CD4-positive, alpha-beta T cell (primary cell): ENCODE measurements around the gene P4HTM. TPM values are rescaled to one million over a fixed set of nuclear protein-coding genes. Genes with fewer than 3 reads are reported as not detected.

ENCODE experiments used
- ATAC-seq: fragments of 200-7000 bp; cut with Tn5 transposase; one replicate; pipeline ENCODE4 v1.10.0; 2022; ENCODE audit warnings: mild to moderate bottlenecking; ENCODE audit not compliant: poor library complexity
- CTCF ChIA-PET: fragments of 350-600 bp; sonication (Branson Sonifier 250); formaldehyde crosslinking; loops from one replicate; lab custom pipeline; 2021; ENCODE audit warnings: antibody characterized with exemption, inconsistent platforms; lab: Charles Lee
- POLR2A ChIA-PET: fragments of 350-600 bp; sonication (Branson Sonifier 250); formaldehyde crosslinking; loops from one replicate; lab custom pipeline; 2021; ENCODE audit warnings: antibody characterized with exemption, inconsistent platforms; lab: Charles Lee
- DNase-seq, 14 experiments: peaks; one replicate each; pipeline ENCODE4 v3.0.0-alpha.2; 2013 to 2020; ENCODE audit warnings: mixed read lengths in 2 of 14
- H3K27ac ChIP-seq, 2 donors: one replicate each; pipeline versions ENCODE4 v1.5.1 to v1.7.0; 2013; ENCODE audit warnings: low read length in 2 of 2, low read depth in 1 of 2, mild to moderate bottlenecking in 1 of 2
- H3K27me3 ChIP-seq, 2 experiments: 1 replicate in 1 of 2; 2 replicates in 1 of 2; pipeline versions ENCODE4 v1.6.1 to v1.7.0; 2013; ENCODE audit warnings: low read length in 2 of 2, control low read depth in 1 of 2, mild to moderate bottlenecking in 1 of 2, moderate library complexity in 1 of 2; ENCODE audit not compliant: insufficient read depth in 2 of 2, control insufficient read depth in 1 of 2
- H3K36me3 ChIP-seq: one replicate; pipeline ENCODE4 v1.6.1; 2013; ENCODE audit warnings: low read length, control low read depth; ENCODE audit not compliant: insufficient read depth
- H3K4me1 ChIP-seq: one replicate; pipeline ENCODE4 v1.6.1; 2013; ENCODE audit warnings: low read length, control low read depth; ENCODE audit not compliant: insufficient read depth
- H3K4me3 ChIP-seq: one replicate; pipeline ENCODE4 v1.5.1; 2013; ENCODE audit warnings: mild to moderate bottlenecking, low read length, moderate library complexity
- H3K9me3 ChIP-seq, 2 experiments: 1 replicate in 1 of 2; 2 replicates in 1 of 2; pipeline versions ENCODE4 v1.6.1 to v1.7.0; 2013; ENCODE audit warnings: low read length in 2 of 2, mild to moderate bottlenecking in 2 of 2, control low read depth in 1 of 2, moderate library complexity in 1 of 2; ENCODE audit not compliant: control insufficient read depth in 1 of 2, insufficient read depth in 1 of 2
- H3K27ac Mint-ChIP-seq: one replicate; pipeline ENCODE4 v1.8.0; 2020; ENCODE audit warnings: mixed read lengths
- H3K27me3 Mint-ChIP-seq: one replicate; pipeline ENCODE4 v1.8.0; 2021; ENCODE audit warnings: mixed read lengths
- H3K36me3 Mint-ChIP-seq: one replicate; pipeline ENCODE4 v1.8.0; 2021; ENCODE audit warnings: low read depth, mixed read lengths
- H3K4me1 Mint-ChIP-seq: one replicate; pipeline ENCODE4 v1.8.0; 2021; ENCODE audit warnings: low read depth, mixed read lengths
- H3K4me3 Mint-ChIP-seq: one replicate; pipeline ENCODE4 v1.8.0; 2020; ENCODE audit warnings: mild to moderate bottlenecking, mixed read lengths
- H3K9me3 Mint-ChIP-seq: one replicate; pipeline ENCODE4 v1.8.0; 2020; ENCODE audit warnings: mixed read lengths
- intact Hi-C, 2 experiments: fragments of 100-400 bp; cut with DNase I in 1 of 2; cut with micrococcal nuclease in 1 of 2; formaldehyde crosslinking; loops; one replicate each; pipeline versions ENCODE4 v1.15.1 to v1.9.0; 2023 to 2025; cut with DNase I, micrococcal nuclease
- total RNA-seq, 174 experiments: library from RNA in 2 of 174; stranded (reverse) in 2 of 174; gene quantifications; one replicate each; pipeline ENCODE4 v1.2.3 and lab custom pipeline; 2021 to 2026
- TF ChIP-seq, protein P1 (sequence below): fragments of 200-600 bp; IDR thresholded peaks from one replicate; pipeline ENCODE4 v1.8.0; 2022; ENCODE audit warnings: antibody characterized with exemption, mild to moderate bottlenecking

P4HTM gene
- total RNA-seq, 2 experiments from 2014 or later: 45.9 to 47.0 TPM

DNA sequence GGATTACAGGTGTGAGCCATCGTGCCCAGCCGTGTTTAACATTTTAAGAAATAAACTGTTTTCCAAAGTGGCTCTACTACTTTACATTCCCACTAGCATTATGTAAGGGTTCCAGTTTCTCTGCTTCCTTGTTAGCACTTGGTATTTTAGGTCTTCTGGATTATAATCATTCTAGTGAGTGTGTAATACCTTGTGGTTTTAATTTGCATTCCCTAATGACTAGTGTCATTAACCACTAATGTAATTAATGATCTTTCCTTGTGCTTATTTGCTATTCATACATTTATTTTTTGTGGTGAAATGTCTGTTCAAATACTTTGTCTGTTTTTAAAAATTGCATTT, 40.7 kb upstream of the P4HTM start:
- Histone ChIP-seq H3K27me3 (no peaks in the 10 kb centered on the region), H3K27ac (no peak overlapping the region), H3K4me1 (peaks cover 4% of the 10 kb centered on the region), H3K9me3 (no peaks in the 10 kb centered on the region), H3K4me3 (no peak overlapping the region), H3K36me3 (peaks cover 11% of the 10 kb centered on the region)
- Mint-ChIP-seq H3K36me3 (peaks cover 37% of the 10 kb centered on the region), H3K27me3 (no peaks in the 10 kb centered on the region), H3K4me3 (no peak overlapping the region), H3K9me3 (no peaks in the 10 kb centered on the region), H3K4me1 (peaks cover 38% of the 10 kb centered on the region), H3K27ac (no peak overlapping the region)
- ATAC-seq: no peak
- intact Hi-C loops: no loop called here
- ChIA-PET POLR2A (no interaction called here), CTCF (no interaction called here)
- no peak for DNase-seq
- TF ChIP-seq, protein P1, sequence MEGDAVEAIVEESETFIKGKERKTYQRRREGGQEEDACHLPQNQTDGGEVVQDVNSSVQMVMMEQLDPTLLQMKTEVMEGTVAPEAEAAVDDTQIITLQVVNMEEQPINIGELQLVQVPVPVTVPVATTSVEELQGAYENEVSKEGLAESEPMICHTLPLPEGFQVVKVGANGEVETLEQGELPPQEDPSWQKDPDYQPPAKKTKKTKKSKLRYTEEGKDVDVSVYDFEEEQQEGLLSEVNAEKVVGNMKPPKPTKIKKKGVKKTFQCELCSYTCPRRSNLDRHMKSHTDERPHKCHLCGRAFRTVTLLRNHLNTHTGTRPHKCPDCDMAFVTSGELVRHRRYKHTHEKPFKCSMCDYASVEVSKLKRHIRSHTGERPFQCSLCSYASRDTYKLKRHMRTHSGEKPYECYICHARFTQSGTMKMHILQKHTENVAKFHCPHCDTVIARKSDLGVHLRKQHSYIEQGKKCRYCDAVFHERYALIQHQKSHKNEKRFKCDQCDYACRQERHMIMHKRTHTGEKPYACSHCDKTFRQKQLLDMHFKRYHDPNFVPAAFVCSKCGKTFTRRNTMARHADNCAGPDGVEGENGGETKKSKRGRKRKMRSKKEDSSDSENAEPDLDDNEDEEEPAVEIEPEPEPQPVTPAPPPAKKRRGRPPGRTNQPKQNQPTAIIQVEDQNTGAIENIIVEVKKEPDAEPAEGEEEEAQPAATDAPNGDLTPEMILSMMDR: no peak

DNA sequence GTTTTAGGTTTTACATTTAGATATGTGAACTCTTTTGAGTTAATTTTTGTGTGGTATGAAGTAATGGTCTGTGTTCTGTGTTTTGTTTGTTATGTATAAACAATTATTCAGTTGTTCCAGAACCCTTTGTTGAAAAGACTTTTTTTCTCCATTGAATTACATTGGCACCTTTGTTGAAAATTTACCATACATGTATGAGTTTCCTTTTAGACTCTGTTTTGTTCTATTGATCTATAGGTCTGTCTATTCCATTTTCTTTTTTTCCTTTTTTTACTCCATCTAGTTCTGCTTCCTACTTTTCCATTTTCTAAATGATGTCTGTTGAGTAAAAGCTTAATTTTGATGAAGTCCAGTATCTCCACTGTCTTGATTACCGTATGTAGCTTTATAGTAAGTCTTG, 40.0 kb upstream of the P4HTM start:
- no peaks in the 10 kb centered on the region for H3K27me3 Mint-ChIP-seq
- ChIA-PET CTCF (no interaction called here), POLR2A (no interaction called here)
- Histone ChIP-seq H3K4me1 (peaks cover under 1% of the 10 kb centered on the region), H3K9me3 (no peaks in the 10 kb centered on the region), H3K27me3 (no peaks in the 10 kb centered on the region), H3K36me3 (peaks cover 12% of the 10 kb centered on the region), H3K4me3 (no peak overlapping the region), H3K27ac (no peak overlapping the region)
- H3K4me1 Mint-ChIP-seq: peaks cover 31% of the 10 kb centered on the region
- ATAC-seq (no peak), DNase-seq (no peak)
- no peaks in the 10 kb centered on the region for H3K9me3 Mint-ChIP-seq
- H3K27ac Mint-ChIP-seq: no peak overlapping the region
- intact Hi-C loops: loop anchor here (5.0 kb wide), 1 partner anchor 263 kb away; the partner anchor contains the start of gene NCKIPSD (in 2 of the 2)
- TF ChIP-seq, protein P1: no peak
- no peak overlapping the region for H3K4me3 Mint-ChIP-seq
- peaks cover 35% of the 10 kb centered on the region for H3K36me3 Mint-ChIP-seq

DNA sequence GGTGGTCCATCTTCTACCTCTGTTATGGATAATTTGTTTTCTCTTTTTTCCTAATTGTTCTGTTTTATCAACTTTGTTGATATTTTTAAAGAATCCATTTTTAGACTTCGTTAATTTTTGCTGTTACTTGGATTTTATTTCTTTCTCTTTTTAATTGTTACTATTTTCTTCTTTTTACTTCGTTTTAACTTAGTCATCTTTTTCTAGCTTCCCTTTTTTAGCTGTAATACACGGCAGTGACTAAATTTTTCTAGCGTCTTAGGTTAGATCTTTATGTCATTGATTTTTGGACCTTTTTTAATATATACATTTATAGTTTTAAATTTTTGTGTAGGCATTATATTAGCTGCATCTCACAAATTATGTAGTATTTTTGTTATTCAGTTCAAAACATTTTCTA, 38.3 kb upstream of the P4HTM start:
- peaks cover 16% of the 10 kb centered on the region for H3K36me3 ChIP-seq
- ATAC-seq: no peak
- ChIA-PET CTCF (interaction anchor here (0.6 to 1.2 kb wide), 2 partner anchors 15 to 205 kb away, joined by 3 to 4 read pairs; no protein-coding TSS in a partner anchor), POLR2A (interaction anchor here (0.7 kb wide), 1 partner anchor 216 kb away, joined by 3 read pairs; no protein-coding TSS in a partner anchor)
- H3K4me1 ChIP-seq: no peaks in the 10 kb centered on the region
- no peak for DNase-seq
- Mint-ChIP-seq H3K4me1 (peaks cover 25% of the 10 kb centered on the region), H3K36me3 (peaks cover 31% of the 10 kb centered on the region), H3K4me3 (no peak overlapping the region), H3K9me3 (no peaks in the 10 kb centered on the region), H3K27me3 (no peaks in the 10 kb centered on the region), H3K27ac (no peak overlapping the region)
- no peaks in the 10 kb centered on the region for H3K9me3 ChIP-seq
- TF ChIP-seq, protein P1: no peak
- H3K27ac ChIP-seq: no peak overlapping the region
- no peak overlapping the region for H3K4me3 ChIP-seq
- H3K27me3 ChIP-seq: no peaks in the 10 kb centered on the region
- intact Hi-C loops: loop anchor here (1.0 to 5.0 kb wide), 2 partner anchors 214 to 264 kb away; partner anchors contain the start of gene NCKIPSD (in 2 of the 2)
